Measurements from ENCODE around the gene LRFN3. TPM values are rescaled to one million over a fixed set of nuclear protein-coding genes. Genes with fewer than 3 reads are reported as not detected.

Gene LRFN3
- total and polyA plus RNA-seq, 10 of the 15 experiments (the other 5 are each of a cell fraction or from before 2014, with no cell fraction given) = 0.02 to 7.3 (median 2.0) TPM; not detected in 1

- H3K27ac ChIP-seq (ENCODE audit: control insufficient read depth, insufficient read depth) = no peak overlapping the region
- no peak overlapping the region for H3K9ac ChIP-seq (ENCODE audit: control insufficient read depth, insufficient read depth, low read length)
- DNase-seq (ENCODE audit: low read depth, low spot score) (no peak), FAIRE-seq (no peak), ATAC-seq (no peak)
- no peaks in the 10 kb centered on the region for H3K79me2 ChIP-seq (ENCODE audit: control insufficient read depth, insufficient read depth, low read length)
- in situ Hi-C loops (cut with MboI) = no loop called here
- no peaks in the 10 kb centered on the region for H3K4me1 ChIP-seq (ENCODE audit: control insufficient read depth, insufficient read depth, low read length)
- no peak overlapping the region for H3K4me2 ChIP-seq (ENCODE audit: control insufficient read depth, insufficient read depth)
- no peaks in the 10 kb centered on the region for H4K20me1 ChIP-seq (ENCODE audit: control insufficient read depth, insufficient read depth)
- POLR2A ChIA-PET = interaction anchor here (0.6 kb wide), 1 partner anchor 9 kb away, joined by 3 read pairs; no protein-coding TSS in a partner anchor
- SMC1A ChIA-PET (ENCODE audit: uncharacterized antibody, unreplicated experiment) = no interaction called here
- peaks cover 7 to 13% of the 10 kb centered on the region in 2 experiments for H3K27me3 ChIP-seq (replicated peaks in 1 of 2; ENCODE audit: control insufficient read depth in 2 of 2, insufficient read depth in 2 of 2, low read length in 1 of 2)
- WGBS (ENCODE audit: insufficient coverage, insufficient replicate concordance, low lambda C conversion rate, missing lambda C conversion rate) = 48% methylated on average over 9 of the region's 9 CpGs
- H3K4me3 ChIP-seq = no peak overlapping the region
- H3K9me3 ChIP-seq (replicated peaks; ENCODE audit: control insufficient read depth, insufficient read depth, low read length) = no peaks in the 10 kb centered on the region
- intact Hi-C loops (cut with micrococcal nuclease; ENCODE audit: unreplicated experiment) = no loop called here
- BruUV-seq (replicated peaks) = no TSS peak
- no peak overlapping the region for H2AFZ ChIP-seq (ENCODE audit: control insufficient read depth, low read depth, low read length)
- CTCF ChIA-PET = no interaction called here
- H3K36me3 ChIP-seq (ENCODE audit: control insufficient read depth in 2 of 2, insufficient read depth in 2 of 2, low read length in 1 of 2) = no peaks in the 10 kb centered on the region
- RAD21 ChIA-PET (ENCODE audit: unreplicated experiment) = no interaction called here
- TF ChIP-seq NFYB (IDR thresholded peaks at IDR 0.05; ENCODE audit: insufficient read depth, low read depth, low read length) (no peak), REST (IDR thresholded peaks at IDR 0.05; ENCODE audit: low read depth, low read length) (peak; percentile 86)
Measured at GRCh38 chr19:35963514-35963913, 27.3 kb downstream of the LRFN3 start.

- CTCF ChIA-PET = no interaction called here
- H3K4me2 ChIP-seq (ENCODE audit: control insufficient read depth, insufficient read depth) = no peak overlapping the region
- in situ Hi-C loops (cut with MboI) = no loop called here
- H4K20me1 ChIP-seq (ENCODE audit: control insufficient read depth, insufficient read depth) = no peaks in the 10 kb centered on the region
- no TSS peak for BruUV-seq (replicated peaks)
- no peak overlapping the region for H3K9ac ChIP-seq (ENCODE audit: control insufficient read depth, insufficient read depth, low read length)
- H3K79me2 ChIP-seq (ENCODE audit: control insufficient read depth, insufficient read depth, low read length) = no peaks in the 10 kb centered on the region
- RAD21 ChIA-PET (ENCODE audit: unreplicated experiment) = no interaction called here
- H3K27me3 ChIP-seq (replicated peaks in 1 of 2; ENCODE audit: control insufficient read depth in 2 of 2, insufficient read depth in 2 of 2, low read length in 1 of 2) = no peaks in the 10 kb centered on the region; a peak in 1 of 4 replicates
- POLR2A ChIA-PET = no interaction called here
- H3K36me3 ChIP-seq (ENCODE audit: control insufficient read depth in 2 of 2, insufficient read depth in 2 of 2, low read length in 1 of 2) = no peaks in the 10 kb centered on the region
- FAIRE-seq (no peak), DNase-seq (ENCODE audit: low read depth, low spot score) (no peak), ATAC-seq (no peak)
- intact Hi-C loops (cut with micrococcal nuclease; ENCODE audit: unreplicated experiment) = no loop called here
- no peak overlapping the region for H3K27ac ChIP-seq (ENCODE audit: control insufficient read depth, insufficient read depth)
- WGBS (ENCODE audit: insufficient coverage, insufficient replicate concordance, low lambda C conversion rate, missing lambda C conversion rate) = 17% methylated on average over 3 of the region's 3 CpGs
- no peaks in the 10 kb centered on the region for H3K9me3 ChIP-seq (replicated peaks; ENCODE audit: control insufficient read depth, insufficient read depth, low read length)
- no peak overlapping the region for H3K4me3 ChIP-seq
- no peak overlapping the region for H2AFZ ChIP-seq (ENCODE audit: control insufficient read depth, low read depth, low read length)
- SMC1A ChIA-PET (ENCODE audit: uncharacterized antibody, unreplicated experiment) = no interaction called here
- no peaks in the 10 kb centered on the region for H3K4me1 ChIP-seq (ENCODE audit: control insufficient read depth, insufficient read depth, low read length)
- TF ChIP-seq, protein P1, sequence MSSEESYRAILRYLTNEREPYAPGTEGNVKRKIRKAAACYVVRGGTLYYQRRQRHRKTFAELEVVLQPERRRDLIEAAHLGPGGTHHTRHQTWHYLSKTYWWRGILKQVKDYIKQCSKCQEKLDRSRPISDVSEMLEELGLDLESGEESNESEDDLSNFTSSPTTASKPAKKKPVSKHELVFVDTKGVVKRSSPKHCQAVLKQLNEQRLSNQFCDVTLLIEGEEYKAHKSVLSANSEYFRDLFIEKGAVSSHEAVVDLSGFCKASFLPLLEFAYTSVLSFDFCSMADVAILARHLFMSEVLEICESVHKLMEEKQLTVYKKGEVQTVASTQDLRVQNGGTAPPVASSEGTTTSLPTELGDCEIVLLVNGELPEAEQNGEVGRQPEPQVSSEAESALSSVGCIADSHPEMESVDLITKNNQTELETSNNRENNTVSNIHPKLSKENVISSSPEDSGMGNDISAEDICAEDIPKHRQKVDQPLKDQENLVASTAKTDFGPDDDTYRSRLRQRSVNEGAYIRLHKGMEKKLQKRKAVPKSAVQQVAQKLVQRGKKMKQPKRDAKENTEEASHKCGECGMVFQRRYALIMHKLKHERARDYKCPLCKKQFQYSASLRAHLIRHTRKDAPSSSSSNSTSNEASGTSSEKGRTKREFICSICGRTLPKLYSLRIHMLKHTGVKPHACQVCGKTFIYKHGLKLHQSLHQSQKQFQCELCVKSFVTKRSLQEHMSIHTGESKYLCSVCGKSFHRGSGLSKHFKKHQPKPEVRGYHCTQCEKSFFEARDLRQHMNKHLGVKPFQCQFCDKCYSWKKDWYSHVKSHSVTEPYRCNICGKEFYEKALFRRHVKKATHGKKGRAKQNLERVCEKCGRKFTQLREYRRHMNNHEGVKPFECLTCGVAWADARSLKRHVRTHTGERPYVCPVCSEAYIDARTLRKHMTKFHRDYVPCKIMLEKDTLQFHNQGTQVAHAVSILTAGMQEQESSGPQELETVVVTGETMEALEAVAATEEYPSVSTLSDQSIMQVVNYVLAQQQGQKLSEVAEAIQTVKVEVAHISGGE (CRISPR knock-in tag; IDR thresholded peaks at IDR 0.05) = no peak
- TF ChIP-seq, protein P2, sequence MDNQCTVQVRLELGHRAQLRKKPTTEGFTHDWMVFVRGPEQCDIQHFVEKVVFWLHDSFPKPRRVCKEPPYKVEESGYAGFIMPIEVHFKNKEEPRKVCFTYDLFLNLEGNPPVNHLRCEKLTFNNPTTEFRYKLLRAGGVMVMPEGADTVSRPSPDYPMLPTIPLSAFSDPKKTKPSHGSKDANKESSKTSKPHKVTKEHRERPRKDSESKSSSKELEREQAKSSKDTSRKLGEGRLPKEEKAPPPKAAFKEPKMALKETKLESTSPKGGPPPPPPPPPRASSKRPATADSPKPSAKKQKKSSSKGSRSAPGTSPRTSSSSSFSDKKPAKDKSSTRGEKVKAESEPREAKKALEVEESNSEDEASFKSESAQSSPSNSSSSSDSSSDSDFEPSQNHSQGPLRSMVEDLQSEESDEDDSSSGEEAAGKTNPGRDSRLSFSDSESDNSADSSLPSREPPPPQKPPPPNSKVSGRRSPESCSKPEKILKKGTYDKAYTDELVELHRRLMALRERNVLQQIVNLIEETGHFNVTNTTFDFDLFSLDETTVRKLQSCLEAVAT (IDR thresholded peaks at IDR 0.05) = no peak
- no peak for TF ChIP-seq PAX8 (IDR thresholded peaks at IDR 0.05)
- no peak for TF ChIP-seq WRNIP1 (IDR thresholded peaks at IDR 0.05; ENCODE audit: borderline replicate concordance, low read depth, low read length)
Measured at GRCh38 chr19:35966771-35967170, 30.6 kb downstream of the LRFN3 start.

Measured in GM12878 (cell line).